ENCODE data around the gene F13A1. TPM values are rescaled to one million over a fixed set of nuclear protein-coding genes. Genes with fewer than 3 reads are reported as not detected.

Gene F13A1
- total RNA-seq, 1 donor from 2014 or later = 2.8 TPM

DNA sequence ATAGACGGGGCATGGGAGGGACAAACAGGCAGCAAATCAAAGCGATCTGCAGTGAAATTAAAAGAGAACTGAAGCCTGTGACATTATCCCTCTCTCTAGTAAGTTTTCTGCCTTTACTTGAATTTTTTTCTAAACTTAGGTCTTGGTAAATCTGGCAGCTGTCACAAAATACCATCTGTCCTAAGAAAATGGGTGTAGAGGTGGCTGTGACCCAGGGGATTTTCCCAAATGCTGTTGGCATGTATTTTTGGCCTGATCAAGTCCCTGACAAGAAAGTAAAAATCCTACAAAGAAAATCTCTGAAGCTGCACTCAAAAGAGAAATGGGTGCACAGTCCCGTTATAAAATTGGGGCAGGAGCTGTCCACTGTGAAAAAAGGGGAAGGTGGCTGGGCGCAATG lies 30.2 kb upstream of the F13A1 start:
- no peak overlapping the region for H3K27ac Mint-ChIP-seq (ENCODE audit: unreplicated experiment)
- H3K4me3 Mint-ChIP-seq (ENCODE audit: unreplicated experiment) = no peak overlapping the region
- no peak for DNase-seq (ENCODE audit: extremely low spot score, unreplicated experiment)
- H3K9me3 Mint-ChIP-seq (ENCODE audit: unreplicated experiment) = no peaks in the 10 kb centered on the region
- peaks cover 25% of the 10 kb centered on the region for H3K27me3 Mint-ChIP-seq (ENCODE audit: unreplicated experiment)
- H3K36me3 Mint-ChIP-seq (ENCODE audit: unreplicated experiment) = no peaks in the 10 kb centered on the region
- H3K4me1 Mint-ChIP-seq (ENCODE audit: unreplicated experiment) = no peaks in the 10 kb centered on the region
- TF ChIP-seq, protein P1, sequence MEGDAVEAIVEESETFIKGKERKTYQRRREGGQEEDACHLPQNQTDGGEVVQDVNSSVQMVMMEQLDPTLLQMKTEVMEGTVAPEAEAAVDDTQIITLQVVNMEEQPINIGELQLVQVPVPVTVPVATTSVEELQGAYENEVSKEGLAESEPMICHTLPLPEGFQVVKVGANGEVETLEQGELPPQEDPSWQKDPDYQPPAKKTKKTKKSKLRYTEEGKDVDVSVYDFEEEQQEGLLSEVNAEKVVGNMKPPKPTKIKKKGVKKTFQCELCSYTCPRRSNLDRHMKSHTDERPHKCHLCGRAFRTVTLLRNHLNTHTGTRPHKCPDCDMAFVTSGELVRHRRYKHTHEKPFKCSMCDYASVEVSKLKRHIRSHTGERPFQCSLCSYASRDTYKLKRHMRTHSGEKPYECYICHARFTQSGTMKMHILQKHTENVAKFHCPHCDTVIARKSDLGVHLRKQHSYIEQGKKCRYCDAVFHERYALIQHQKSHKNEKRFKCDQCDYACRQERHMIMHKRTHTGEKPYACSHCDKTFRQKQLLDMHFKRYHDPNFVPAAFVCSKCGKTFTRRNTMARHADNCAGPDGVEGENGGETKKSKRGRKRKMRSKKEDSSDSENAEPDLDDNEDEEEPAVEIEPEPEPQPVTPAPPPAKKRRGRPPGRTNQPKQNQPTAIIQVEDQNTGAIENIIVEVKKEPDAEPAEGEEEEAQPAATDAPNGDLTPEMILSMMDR (IDR thresholded peaks at IDR 0.05) = no peak

DNA sequence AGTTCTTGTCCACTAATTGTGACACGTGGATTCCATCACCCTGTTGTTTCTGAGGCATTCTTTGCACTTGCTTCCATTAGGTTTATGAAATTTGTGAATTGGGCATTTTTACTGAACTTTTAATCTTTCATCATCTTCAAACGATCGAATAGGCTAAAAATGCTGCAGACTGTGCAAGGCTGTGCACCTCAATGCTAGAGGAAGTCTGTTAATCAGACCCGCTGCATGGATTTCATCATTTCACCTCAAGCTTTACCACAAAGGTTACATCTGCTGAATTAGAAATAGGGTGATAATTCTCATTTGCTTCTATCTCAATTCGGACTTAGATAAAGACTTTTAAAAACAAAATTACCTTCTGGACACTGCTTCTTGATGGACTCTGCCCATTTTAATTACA lies 27.8 kb upstream of the F13A1 start:
- Mint-ChIP-seq H3K27ac (ENCODE audit: unreplicated experiment) (no peak overlapping the region), H3K36me3 (ENCODE audit: unreplicated experiment) (no peaks in the 10 kb centered on the region), H3K4me3 (ENCODE audit: unreplicated experiment) (no peak overlapping the region), H3K4me1 (ENCODE audit: unreplicated experiment) (no peaks in the 10 kb centered on the region), H3K9me3 (ENCODE audit: unreplicated experiment) (no peaks in the 10 kb centered on the region), H3K27me3 (ENCODE audit: unreplicated experiment) (peaks cover 16% of the 10 kb centered on the region)
- no peak for DNase-seq (ENCODE audit: extremely low spot score, unreplicated experiment)
- TF ChIP-seq, protein P1 (IDR thresholded peaks at IDR 0.05) = no peak

DNA sequence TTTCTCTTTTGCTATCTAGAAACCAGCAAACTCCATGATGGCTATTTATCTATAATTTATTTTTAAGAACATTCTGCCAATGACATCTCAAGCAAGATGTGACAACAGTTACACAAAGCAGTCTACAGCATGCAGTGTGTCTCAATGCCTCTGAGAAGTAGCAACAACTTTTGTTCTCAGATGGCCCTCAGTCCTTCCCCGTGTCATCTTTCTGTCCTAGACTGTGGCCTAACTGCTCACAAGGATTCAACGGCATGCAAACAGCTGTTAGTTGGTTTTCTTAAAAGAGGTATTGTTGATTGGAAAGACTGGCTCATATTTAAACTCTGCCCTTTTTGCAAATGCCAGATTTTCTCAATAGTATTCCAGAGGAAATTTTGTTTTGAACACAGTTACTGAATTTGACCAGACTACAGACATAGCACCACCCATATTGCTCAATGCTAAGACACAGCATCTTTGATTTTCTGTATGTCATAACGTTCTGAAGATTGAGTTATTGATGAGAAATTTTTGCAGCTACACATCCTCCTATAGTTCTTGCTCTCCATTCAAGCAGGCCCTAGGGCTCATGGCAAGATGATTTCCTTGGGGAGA lies 26.1 kb upstream of the F13A1 start:
- DNase-seq (ENCODE audit: extremely low spot score, unreplicated experiment) = no peak
- no peaks in the 10 kb centered on the region for H3K4me1 Mint-ChIP-seq (ENCODE audit: unreplicated experiment)
- H3K9me3 Mint-ChIP-seq (ENCODE audit: unreplicated experiment) = no peaks in the 10 kb centered on the region
- H3K27me3 Mint-ChIP-seq (ENCODE audit: unreplicated experiment) = peaks cover 16% of the 10 kb centered on the region
- no peaks in the 10 kb centered on the region for H3K36me3 Mint-ChIP-seq (ENCODE audit: unreplicated experiment)
- H3K27ac Mint-ChIP-seq (ENCODE audit: unreplicated experiment) = no peak overlapping the region
- no peak overlapping the region for H3K4me3 Mint-ChIP-seq (ENCODE audit: unreplicated experiment)
- TF ChIP-seq, protein P1 (IDR thresholded peaks at IDR 0.05) = no peak

DNA sequence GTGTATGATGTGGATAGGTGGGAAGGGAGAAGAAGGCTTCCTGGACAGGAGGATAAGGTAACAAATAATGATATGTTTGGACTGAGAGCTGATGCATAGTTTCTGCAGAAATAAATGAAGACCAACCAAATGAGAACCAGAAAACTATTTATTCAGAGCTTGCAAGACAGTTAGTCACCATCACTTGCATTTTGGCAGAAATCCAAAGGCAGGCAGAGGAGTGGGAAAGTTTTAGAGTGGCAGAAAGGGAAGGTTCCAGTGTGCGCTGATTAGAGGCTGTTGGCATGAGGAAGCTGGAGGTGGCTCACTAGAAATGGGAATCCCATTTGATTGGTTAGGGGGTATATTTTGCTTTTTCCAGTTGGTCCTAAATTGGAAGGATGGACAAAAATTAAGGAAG lies 13.0 kb upstream of the F13A1 start:
- Mint-ChIP-seq H3K36me3 (ENCODE audit: unreplicated experiment) (no peaks in the 10 kb centered on the region), H3K9me3 (ENCODE audit: unreplicated experiment) (no peaks in the 10 kb centered on the region), H3K4me3 (ENCODE audit: unreplicated experiment) (no peak overlapping the region), H3K4me1 (ENCODE audit: unreplicated experiment) (peaks cover 53% of the 10 kb centered on the region), H3K27me3 (ENCODE audit: unreplicated experiment) (no peaks in the 10 kb centered on the region), H3K27ac (ENCODE audit: unreplicated experiment) (peak overlapping the region; percentile 40)
- DNase-seq (ENCODE audit: extremely low spot score, unreplicated experiment) = no peak
- TF ChIP-seq, protein P1 (IDR thresholded peaks at IDR 0.05) = no peak

DNA sequence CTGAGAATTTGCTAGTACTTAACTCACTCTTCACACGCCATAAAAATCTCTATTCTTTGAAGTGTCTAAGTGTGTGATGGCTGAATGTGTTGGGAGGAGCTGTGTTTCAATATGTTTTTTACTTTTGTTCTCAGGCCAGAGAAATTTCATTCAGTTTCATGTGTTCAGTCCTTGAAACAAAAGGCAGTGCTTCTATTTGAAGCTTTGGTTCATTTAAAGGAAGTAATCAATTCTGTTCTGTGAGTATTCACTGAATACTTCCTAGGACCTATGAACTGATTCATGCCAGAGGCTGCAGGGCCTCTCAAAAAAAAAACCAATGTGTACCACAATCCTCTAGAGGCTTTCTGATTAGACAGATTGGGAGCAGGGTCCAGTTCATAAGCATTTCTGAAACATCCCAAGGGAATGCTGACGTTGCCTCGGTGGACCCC lies 12.4 kb upstream of the F13A1 start:
- H3K27ac Mint-ChIP-seq (ENCODE audit: unreplicated experiment) = peak overlapping the region; percentile 40
- H3K4me1 Mint-ChIP-seq (ENCODE audit: unreplicated experiment) = peaks cover 50% of the 10 kb centered on the region

More for the DNA sequence above, 12.4 kb upstream of the F13A1 start:
- no peaks in the 10 kb centered on the region for H3K36me3 Mint-ChIP-seq (ENCODE audit: unreplicated experiment)
- TF ChIP-seq, protein P1 (IDR thresholded peaks at IDR 0.05) = no peak
- H3K9me3 Mint-ChIP-seq (ENCODE audit: unreplicated experiment) = no peaks in the 10 kb centered on the region
- no peaks in the 10 kb centered on the region for H3K27me3 Mint-ChIP-seq (ENCODE audit: unreplicated experiment)
- no peak for DNase-seq (ENCODE audit: extremely low spot score, unreplicated experiment)
- no peak overlapping the region for H3K4me3 Mint-ChIP-seq (ENCODE audit: unreplicated experiment)

All from osteocyte (in vitro differentiated cells).